GM12874 (cell line): ENCODE measurements around the gene PCDHGC4.

Experiments used
- TF ChIP-seq, protein P1 (sequence below): IDR thresholded peaks from 2 replicates; pipeline ENCODE4 v1.5.1; 2011; ENCODE audit warnings: low read depth, mild to moderate bottlenecking, control low read depth, low read length, moderate library complexity; ENCODE audit not compliant: insufficient read depth

Gene PCDHGC4

DNA sequence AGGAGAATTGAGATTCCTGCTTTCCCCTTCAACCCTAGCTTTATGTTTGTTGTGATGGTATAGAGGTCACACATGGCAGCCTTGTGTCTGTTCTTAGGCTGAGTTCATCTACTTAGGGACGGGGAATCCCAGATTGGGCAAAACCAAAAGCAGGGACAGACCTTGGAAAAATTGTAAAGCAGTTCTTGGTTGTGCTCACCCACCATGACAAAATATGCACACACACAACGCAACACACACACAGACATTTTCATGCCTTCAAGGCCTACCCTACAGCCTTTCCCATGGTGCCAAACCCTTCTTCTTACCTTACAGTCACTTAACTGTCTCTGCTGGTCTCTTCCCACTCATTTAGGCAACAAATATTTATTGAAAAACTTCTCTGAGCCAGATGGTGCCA lies 18.9 kb downstream of the PCDHGC4 start:
- TF ChIP-seq, protein P1, sequence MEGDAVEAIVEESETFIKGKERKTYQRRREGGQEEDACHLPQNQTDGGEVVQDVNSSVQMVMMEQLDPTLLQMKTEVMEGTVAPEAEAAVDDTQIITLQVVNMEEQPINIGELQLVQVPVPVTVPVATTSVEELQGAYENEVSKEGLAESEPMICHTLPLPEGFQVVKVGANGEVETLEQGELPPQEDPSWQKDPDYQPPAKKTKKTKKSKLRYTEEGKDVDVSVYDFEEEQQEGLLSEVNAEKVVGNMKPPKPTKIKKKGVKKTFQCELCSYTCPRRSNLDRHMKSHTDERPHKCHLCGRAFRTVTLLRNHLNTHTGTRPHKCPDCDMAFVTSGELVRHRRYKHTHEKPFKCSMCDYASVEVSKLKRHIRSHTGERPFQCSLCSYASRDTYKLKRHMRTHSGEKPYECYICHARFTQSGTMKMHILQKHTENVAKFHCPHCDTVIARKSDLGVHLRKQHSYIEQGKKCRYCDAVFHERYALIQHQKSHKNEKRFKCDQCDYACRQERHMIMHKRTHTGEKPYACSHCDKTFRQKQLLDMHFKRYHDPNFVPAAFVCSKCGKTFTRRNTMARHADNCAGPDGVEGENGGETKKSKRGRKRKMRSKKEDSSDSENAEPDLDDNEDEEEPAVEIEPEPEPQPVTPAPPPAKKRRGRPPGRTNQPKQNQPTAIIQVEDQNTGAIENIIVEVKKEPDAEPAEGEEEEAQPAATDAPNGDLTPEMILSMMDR, result no peak

DNA sequence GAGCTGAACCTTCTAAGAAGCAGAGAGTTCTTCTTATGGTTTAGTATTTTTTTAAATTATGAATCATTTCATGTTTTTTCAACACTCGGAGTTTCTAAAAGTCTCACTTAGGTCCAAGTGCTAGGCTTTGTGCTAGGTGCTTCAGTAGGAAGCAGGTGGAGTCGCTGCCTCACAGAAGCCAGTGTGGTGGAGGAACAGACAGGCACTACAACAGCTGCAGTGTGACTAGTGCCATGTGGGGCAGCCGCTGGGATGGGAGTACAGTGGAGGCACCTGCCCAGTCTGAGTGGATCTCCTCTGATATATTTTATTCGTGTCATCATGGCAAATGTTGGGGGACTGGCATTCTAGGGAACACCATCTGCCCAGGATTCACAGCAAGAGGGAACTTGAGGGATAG lies 19.4 kb downstream of the PCDHGC4 start:
- TF ChIP-seq, protein P1, result no peak

DNA sequence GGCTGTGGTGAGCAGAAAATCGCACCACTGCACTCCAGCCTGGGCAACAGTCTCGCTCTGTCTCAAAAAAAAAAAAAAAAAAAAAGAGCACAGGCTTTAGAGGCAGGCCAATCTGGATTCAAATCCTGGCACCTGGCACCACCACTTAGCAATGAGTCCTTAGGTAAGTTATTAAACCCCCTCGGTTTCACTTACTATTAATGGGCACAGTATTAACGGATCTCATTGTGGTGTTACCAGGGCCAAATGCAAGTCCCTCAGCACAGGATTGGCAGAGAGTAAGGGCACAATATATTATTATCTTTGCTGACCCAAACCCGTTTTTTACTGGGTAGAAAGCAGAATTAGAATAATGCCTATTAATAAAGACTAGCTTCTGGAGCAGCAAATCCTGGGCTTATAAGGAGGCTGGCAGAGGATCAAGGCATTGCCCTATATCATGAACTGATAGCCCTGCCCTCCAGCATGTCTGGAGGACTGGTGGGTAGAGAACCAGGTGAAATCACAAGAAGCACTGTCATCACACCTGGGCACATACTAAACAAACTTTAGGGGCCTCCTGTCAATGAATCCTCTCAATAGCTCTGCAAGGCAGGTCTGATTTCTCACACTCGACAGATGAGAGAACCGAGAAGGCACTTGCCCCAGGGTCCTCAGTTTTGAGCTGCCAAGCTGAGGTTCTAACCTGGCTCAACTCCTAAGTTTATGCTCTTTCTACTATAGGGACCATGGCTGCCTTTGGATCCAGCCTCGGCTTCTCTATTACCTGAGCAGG lies 21.7 kb downstream of the PCDHGC4 start:
- TF ChIP-seq, protein P1, result no peak

DNA sequence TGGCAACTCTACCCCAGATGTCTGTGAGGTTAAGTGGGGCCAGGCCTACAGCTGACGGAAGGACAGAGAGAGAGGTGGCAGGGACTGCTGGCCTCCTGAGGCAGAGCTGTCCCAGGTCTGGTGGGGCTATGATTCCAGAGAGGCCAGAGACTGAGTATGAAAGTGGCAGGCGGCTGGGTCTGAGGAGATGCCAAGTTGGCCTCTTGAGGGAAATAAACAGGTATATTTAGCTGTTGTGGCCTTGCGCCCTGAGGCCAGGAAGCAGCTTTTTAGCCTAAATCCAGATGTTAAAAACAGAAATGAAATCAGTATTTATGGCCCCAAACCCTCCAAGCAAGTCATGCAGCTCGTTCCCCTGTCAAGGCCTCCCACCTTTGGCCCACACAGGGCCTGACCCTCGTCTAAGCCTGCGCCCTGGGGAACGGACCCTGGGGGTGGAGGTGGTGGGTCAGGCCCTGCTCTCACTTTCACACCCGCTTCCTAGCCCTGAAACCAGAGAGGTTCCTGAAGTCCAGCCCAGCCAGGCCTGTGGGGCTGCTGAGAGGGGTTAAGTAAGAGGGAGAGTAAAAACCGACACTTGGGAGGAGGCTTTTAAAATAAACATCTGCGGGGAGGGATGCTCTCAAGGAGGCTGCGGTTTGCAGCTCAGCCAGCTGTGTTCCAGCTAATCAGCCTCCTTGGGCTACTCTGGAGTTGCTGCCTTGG lies 22.7 kb downstream of the PCDHGC4 start:
- TF ChIP-seq, protein P1, result no peak

DNA sequence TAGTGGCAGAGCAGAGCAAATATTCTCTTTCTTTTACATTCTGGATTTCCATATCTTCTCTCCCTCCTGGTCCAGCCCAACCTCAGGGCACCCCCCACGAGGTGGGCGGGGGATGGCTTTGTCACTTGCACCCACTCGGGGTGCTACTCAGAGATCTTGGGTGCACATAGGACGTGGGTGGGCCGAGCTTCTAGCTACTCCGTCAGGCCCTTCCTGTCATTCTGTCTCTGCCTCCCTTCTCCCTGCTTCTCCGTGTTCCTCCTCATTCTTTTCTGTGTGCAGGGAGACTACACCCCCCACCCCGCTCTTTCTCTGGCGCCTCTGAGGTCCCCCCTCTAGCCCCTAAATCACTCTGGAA lies 23.6 kb downstream of the PCDHGC4 start:
- TF ChIP-seq, protein P1, result no peak

DNA sequence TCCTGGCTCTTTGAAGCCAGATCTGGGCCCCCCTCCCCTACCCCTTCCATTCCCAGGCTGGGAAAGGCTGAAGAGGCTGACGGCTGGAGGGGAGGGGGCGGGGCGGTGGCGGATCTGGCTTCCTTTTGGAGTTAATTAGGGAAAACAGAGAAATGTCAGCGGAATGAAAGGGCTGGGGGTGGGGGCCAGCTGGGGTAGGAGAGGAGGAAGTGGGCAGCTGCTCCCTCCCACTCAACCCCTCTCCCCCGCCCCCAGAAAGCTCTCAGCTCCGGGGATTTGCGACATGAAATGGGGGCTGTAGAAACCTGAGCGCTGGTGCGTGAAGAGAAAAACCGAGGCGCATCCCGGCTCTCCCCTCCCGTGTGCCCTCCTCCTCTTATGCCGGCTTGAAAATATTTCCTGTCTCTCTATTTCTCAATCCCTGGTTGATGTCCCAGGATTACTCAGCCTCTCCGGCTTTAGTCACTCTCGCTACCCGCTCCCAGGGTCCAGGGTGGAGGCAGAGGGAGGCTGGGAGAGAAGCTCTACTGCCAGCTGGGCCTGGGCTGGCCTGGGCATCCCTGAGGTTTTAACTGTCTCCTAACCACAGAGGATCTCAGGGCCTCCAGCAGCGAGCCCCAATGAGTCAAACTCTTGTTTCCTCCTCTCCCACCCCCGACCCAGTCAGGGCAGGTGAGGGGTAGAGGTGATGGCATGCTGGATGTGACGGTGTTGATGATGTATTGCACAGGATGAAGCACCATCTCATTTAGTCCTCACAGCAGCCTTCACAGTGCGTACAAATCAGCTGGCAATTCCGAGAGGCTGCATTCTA lies 24.2 kb downstream of the PCDHGC4 start:
- TF ChIP-seq, protein P1, result no peak

DNA sequence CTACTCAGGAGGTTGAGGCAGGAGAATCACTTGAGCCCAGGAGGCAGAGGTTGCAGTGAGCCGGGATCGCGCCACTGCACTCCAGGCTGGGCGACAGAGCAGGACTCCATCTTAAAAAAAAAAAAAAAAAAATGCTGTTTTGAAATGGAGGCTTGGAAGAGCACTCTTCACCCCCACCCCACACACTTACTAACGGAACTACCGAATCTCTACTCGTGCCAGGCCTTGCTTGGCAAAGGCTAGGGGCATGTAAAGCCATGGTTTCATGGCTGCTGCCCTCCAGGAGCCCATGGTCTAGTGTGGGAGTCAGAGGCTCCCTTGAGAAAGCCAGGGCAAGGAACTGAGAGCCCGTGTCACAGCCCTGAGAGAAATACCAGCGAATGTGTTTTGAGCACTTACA lies 25.3 kb downstream of the PCDHGC4 start:
- TF ChIP-seq, protein P1, result no peak
